Stimulated activated CD4-positive, alpha-beta T cell treated with anti-CD3 and anti-CD28 coated beads, Interleukin-4, amount 100 ng/mL, for 1 hour (primary cell): ENCODE measurements around the gene ZNF444.
"Not testable (repeated sequence)": the region's sequence is repeated elsewhere in the genome, so short reads cannot be mapped to it uniquely, and the experiment has no call there.

Experiments used
- DNase-seq: peaks from one replicate; pipeline ENCODE4 v3.0.0-alpha.2; 2020

Gene ZNF444

GRCh38 chr19:56191115-56191514 lies 50.0 kb downstream of the ZNF444 start:
- no peak for DNase-seq

DNA sequence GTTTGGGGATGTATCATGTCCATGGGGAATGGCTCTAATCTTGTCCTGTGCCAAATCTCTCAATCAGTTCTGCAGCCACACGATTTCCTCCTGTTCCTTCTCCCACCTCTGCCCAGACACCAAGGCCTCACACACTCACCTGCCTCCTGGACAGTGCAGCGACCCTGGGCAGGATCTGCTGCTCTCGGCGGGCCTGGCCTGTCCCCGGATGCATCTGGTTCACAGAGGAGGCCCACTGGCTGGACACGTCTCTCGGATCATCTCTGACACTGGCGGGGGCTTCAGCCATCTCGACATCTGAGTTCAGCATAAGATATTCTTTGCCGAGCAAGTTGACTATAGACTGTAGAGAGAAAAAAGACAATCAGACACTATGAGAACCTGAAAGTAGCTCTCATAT lies 50.6 kb downstream of the ZNF444 start:
- no peak for DNase-seq

- DNase-seq = no peak
Measured at GRCh38 chr19:56193981-56194640, 53.0 kb downstream of the ZNF444 start.

GRCh38 chr19:56197646-56198045 lies 56.6 kb downstream of the ZNF444 start, which contains the start of gene ZSCAN5B:
Gene ZSCAN5B (minus strand): TSS chr19:56197783. CDS start chr19:56193052, 4,731 bp downstream.
- DNase-seq = not testable (repeated sequence)

DNA sequence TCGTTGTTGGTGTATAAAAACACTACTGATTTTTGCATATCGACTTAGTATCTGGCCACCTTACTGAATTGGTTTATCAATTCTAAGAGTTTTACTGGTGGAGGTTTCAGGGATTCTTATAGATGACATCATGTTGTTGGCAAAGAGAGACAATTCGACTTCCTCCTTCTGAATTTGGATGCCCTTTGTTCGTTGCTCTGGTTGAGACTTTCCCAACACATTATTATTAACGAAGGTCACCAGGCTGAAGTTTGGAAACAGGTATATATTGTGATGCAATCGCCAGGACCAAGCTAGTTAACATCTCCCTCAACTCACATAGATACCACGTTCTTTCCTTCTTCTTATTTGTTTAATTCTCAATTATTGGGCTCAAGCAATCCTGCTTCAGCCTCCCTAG lies 58.6 kb downstream of the ZNF444 start:
- no peak for DNase-seq

DNA sequence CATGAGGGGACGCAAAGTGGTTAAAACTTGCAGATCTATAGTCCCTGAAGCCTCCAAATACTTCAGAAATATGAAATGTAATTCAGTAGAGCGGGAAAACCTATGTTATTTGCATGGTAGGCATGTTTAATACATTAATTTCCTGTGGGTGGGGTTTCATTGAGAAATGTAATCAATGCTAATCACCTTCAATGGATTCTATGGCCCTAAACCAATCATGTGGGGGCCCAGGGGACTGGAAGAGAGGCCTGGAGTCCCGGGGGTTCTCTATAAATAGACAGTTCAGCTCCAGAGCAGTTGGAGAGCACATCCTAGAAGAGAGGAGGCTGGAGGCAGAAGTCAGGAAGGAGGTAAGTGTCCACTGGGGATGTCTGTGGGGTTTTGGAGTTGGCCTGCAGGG lies 60.9 kb downstream of the ZNF444 start, which contains the start of gene ZSCAN5C:
Gene ZSCAN5C (plus strand): TSS at position 301 of the 400 bp plus-strand sequence. CDS start 3,641 bp downstream, outside the sequence.
- DNase-seq = no peak

GRCh38 chr19:56207581-56207980 lies 66.5 kb downstream of the ZNF444 start:
- not testable (repeated sequence) for DNase-seq

- no peak for DNase-seq
Measured at GRCh38 chr19:56209091-56209490, 68.0 kb downstream of the ZNF444 start.

DNA sequence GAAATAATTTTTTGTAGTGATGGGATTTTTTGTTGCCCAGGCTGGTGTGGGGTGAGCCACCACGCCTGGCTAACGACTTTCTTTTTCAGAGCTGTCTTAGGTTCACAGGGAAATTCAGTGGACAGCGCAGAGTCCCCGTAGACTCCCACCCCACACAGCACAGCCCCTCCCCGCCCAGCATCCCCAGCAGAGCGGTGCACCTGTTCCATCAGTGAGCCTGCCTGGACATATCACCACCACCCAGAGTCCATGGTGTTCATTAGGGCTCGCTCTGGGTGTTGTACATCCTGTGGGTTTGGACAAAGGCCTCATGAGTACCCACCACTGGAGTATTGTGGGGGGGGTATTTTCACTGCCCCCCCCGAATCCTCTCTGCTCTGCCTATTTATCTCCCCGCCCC lies 68.9 kb downstream of the ZNF444 start:
- not testable (repeated sequence) for DNase-seq
